Ascending aorta (tissue), 2 donors: ENCODE measurements around the gene RYR1. TPM values are rescaled to one million over a fixed set of nuclear protein-coding genes. Genes with fewer than 3 reads are reported as not detected.

Experiments
- DNase-seq, 2 donors: peaks; one replicate each; pipeline ENCODE4 v3.0.0-alpha.2; 2019; ENCODE audit warnings: low spot score in 2 of 2
- H3K27ac ChIP-seq, 2 donors: fragments of 200-600 bp; sonication (generic); one replicate each; pipeline ENCODE4 v1.5.1; 2016 to 2017; ENCODE audit warnings: mild to moderate bottlenecking in 1 of 2
- H3K27me3 ChIP-seq: fragments of 200-600 bp; sonication (generic); one replicate; pipeline ENCODE4 v1.5.1; 2017
- H3K36me3 ChIP-seq, 2 donors: fragments of 200-600 bp; sonication (generic); one replicate each; pipeline ENCODE4 v1.5.1; 2016
- H3K4me1 ChIP-seq, 2 donors: fragments of 200-600 bp; sonication (generic); one replicate each; pipeline ENCODE4 v1.5.1; 2016 to 2017; ENCODE audit warnings: mild to moderate bottlenecking in 1 of 2
- H3K4me3 ChIP-seq, 2 donors: fragments of 200-600 bp; sonication (generic); one replicate each; pipeline ENCODE4 v1.5.1; 2016 to 2017; ENCODE audit warnings: mild to moderate bottlenecking in 1 of 2
- H3K9me3 ChIP-seq, 2 donors: fragments of 200-600 bp; sonication (generic); one replicate each; pipeline ENCODE4 v1.5.1; 2016
- intact Hi-C: fragments of 100-400 bp; cut with DNase I; formaldehyde crosslinking; loops from one replicate; pipeline ENCODE4 v1.15.1; 2023
- total RNA-seq: library from RNA; depleted of rRNA; stranded (reverse); fragments of >200 nt; gene quantifications from one replicate; pipeline ENCODE4 v1.1.0, GENCODE V29; 2016
- TF ChIP-seq, protein P1 (sequence below), 3 experiments: fragments of 200-600 bp in 2 of 3; fragments of 450-650 bp in 1 of 3; sonication (generic) in 2 of 3; IDR thresholded peaks; one replicate each; pipeline ENCODE4 v1.5.1; 2016 to 2019; ENCODE audit warnings: antibody characterized with exemption in 3 of 3, mild to moderate bottlenecking in 1 of 3, moderate library complexity in 1 of 3

RYR1 gene
- total RNA-seq, 1 donor from 2014 or later, result 1.5 TPM

DNA sequence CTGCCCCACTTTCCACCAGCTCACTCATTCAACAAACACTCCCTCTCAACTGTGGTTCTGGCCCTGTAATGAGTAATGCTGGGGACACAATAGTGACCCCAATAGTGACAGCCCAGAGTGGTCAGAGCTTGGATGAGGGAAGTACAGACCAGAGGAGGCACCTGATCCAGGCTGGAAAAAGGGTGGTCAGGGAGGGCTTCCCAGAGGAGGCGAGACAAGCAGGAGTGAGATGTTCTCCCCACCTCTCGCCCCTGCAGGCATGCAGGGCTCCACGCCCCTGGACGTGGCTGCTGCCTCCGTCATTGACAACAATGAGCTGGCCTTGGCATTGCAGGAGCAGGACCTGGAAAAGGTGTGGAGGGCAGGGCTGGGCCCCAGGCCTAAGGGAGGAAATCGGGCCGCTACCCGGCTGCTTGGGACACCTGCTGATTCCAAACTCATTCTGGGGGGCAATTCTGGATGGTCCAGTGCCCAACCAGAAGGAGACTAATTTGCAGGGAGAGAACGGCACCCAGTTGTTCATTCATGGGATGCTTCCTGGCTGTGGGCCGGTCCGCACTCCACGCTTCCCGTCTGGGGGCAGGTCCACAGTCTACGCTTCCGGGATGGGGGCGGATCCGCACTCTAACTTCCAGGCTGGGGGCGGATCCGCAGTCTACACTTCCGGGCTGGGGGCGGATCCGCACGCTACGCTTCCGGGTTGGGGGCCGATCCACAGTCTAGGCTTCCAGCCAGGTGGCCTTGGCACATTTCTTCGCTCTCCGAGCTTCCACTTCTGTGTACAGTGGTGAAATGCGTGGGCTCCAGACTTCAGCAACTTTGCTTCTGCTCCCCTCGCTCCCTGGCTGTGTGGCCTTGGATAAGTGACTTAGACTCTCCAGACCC is 63.4 kb downstream of the RYR1 start:
- Histone ChIP-seq H3K4me1 (no peaks in the 10 kb centered on the region), H3K27me3 (no peaks in the 10 kb centered on the region), H3K4me3 (no peak overlapping the region), H3K36me3 (no peaks in the 10 kb centered on the region), H3K9me3 (no peaks in the 10 kb centered on the region), H3K27ac (no peak overlapping the region)
- no peak for DNase-seq
- intact Hi-C loops, result no loop called here
- TF ChIP-seq, protein P1, sequence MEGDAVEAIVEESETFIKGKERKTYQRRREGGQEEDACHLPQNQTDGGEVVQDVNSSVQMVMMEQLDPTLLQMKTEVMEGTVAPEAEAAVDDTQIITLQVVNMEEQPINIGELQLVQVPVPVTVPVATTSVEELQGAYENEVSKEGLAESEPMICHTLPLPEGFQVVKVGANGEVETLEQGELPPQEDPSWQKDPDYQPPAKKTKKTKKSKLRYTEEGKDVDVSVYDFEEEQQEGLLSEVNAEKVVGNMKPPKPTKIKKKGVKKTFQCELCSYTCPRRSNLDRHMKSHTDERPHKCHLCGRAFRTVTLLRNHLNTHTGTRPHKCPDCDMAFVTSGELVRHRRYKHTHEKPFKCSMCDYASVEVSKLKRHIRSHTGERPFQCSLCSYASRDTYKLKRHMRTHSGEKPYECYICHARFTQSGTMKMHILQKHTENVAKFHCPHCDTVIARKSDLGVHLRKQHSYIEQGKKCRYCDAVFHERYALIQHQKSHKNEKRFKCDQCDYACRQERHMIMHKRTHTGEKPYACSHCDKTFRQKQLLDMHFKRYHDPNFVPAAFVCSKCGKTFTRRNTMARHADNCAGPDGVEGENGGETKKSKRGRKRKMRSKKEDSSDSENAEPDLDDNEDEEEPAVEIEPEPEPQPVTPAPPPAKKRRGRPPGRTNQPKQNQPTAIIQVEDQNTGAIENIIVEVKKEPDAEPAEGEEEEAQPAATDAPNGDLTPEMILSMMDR (IDR thresholded peaks at IDR 0.05), result no peak

DNA sequence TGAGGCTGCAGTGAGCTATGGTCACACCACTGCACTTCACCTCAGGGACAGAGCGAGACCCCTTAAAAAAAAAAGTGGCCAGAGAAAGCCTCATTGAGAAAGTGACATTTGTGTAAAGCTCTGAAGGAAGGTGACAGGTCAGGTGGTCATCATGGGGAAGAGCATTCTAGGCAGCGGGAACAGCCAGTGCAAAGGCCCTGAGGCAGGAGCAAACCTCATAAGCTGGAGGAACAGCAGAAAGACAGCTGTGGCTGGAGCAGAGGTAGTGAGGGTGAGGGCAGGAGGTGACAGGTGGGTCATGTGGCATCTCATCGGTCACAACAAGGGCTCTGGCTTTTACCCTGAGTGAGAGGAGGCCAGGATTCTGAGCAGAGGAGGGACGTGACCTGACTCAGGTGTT is 64.4 kb downstream of the RYR1 start:
- H3K36me3 ChIP-seq, result no peaks in the 10 kb centered on the region
- TF ChIP-seq, protein P1 (IDR thresholded peaks at IDR 0.05), result no peak
- intact Hi-C loops, result no loop called here

DNA sequence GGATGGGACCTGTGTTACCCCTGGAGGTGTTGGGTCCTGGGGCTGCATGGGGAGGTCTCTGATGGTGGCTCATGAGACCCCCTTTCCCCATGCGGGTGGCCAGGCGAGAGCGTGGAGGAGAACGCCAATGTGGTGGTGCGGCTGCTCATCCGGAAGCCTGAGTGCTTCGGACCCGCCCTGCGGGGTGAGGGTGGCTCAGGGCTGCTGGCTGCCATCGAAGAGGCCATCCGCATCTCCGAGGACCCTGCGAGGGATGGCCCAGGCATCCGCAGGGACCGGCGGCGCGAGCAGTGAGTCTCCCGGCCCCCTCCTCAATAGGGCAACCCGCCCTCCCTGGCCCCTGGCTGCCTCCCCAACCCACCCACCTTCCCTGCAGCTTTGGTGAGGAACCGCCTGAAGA is 66.0 kb downstream of the RYR1 start:
- Histone ChIP-seq H3K4me1 (no peaks in the 10 kb centered on the region), H3K27me3 (no peaks in the 10 kb centered on the region), H3K4me3 (no peak overlapping the region), H3K9me3 (no peaks in the 10 kb centered on the region), H3K27ac (no peak overlapping the region), H3K36me3 (no peaks in the 10 kb centered on the region)
- DNase-seq, result no peak
- TF ChIP-seq, protein P1 (IDR thresholded peaks at IDR 0.05), result no peak
- intact Hi-C loops, result no loop called here

More for the DNA sequence above, 64.4 kb downstream of the RYR1 start:
- no peak for DNase-seq
- Histone ChIP-seq H3K27ac (no peak overlapping the region), H3K9me3 (no peaks in the 10 kb centered on the region), H3K4me1 (no peaks in the 10 kb centered on the region), H3K27me3 (no peaks in the 10 kb centered on the region), H3K4me3 (no peak overlapping the region)

DNA sequence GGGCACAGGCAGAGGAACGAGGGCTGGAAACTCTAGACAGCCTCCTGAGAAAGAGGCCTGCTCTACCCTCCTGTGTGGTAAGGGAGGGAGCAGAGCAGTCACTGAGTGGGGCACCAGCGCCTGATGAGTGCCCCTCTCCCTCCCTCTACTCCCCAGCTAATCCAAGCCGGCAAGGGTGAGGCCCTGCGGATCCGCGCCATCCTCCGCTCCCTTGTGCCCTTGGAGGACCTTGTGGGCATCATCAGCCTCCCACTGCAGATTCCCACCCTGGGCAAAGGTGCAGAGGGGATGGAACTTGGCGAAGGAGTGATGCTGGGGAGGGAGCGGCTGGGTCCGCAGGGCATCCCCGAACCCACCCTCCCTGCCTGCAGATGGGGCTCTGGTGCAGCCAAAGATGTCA is 67.0 kb downstream of the RYR1 start:
- Histone ChIP-seq H3K4me1 (no peaks in the 10 kb centered on the region), H3K27ac (no peak overlapping the region), H3K4me3 (no peak overlapping the region), H3K9me3 (no peaks in the 10 kb centered on the region), H3K27me3 (no peaks in the 10 kb centered on the region), H3K36me3 (no peaks in the 10 kb centered on the region)
- TF ChIP-seq, protein P1 (IDR thresholded peaks at IDR 0.05), result no peak
- intact Hi-C loops, result no loop called here
- no peak for DNase-seq

DNA sequence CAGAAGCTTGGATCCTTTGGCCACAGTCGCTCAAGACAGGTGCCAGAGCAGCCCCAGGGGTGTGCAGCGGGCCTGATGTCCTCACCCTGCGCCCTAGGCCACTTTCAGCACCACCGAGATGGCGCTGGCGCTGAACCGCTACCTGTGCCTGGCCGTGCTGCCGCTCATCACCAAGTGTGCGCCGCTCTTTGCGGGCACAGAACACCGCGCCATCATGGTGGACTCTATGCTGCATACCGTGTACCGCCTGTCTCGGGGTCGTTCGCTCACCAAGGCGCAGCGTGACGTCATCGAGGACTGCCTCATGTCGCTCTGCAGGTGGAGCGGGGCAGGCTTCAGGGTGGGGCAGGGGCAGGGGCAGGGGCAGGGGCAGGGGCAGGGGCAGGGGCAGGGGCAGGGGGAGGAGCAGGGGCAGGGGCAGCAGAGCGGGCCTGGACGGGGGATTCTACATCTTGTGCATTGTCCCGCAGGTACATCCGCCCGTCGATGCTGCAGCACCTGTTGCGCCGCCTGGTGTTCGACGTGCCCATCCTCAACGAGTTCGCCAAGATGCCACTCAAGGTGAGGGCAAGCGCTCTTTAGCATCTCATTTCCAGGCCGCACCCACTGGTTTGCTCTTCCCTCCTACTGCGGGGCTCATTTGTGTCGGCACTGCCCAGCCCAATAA is 69.1 kb downstream of the RYR1 start:
- intact Hi-C loops, result no loop called here
- H3K9me3 ChIP-seq, result no peaks in the 10 kb centered on the region

More for the DNA sequence above, 69.1 kb downstream of the RYR1 start:
- no peaks in the 10 kb centered on the region for H3K4me1 ChIP-seq
- no peak overlapping the region for H3K27ac ChIP-seq
- H3K4me3 ChIP-seq, result no peak overlapping the region
- H3K36me3 ChIP-seq, result no peaks in the 10 kb centered on the region
- no peak for DNase-seq
- H3K27me3 ChIP-seq, result no peaks in the 10 kb centered on the region
- TF ChIP-seq, protein P1 (IDR thresholded peaks at IDR 0.05), result no peak
